HG03196 (cell line): Measurements from ENCODE around the gene MAN1A1.

Experiments
- ATAC-seq: cut with Tn5 transposase; IDR thresholded peaks from one replicate; pipeline ENCODE4 v1.9.1; 2021; ENCODE audit not compliant: unreplicated experiment

MAN1A1 gene

GRCh38 chr6:119346936-119347335 is 2.6 kb downstream of the MAN1A1 start:
- ATAC-seq = no peak

- ATAC-seq = no peak
Observed at GRCh38 chr6:119346450-119346849, 3.1 kb downstream of the MAN1A1 start.

GRCh38 chr6:119345114-119345513 is 4.4 kb downstream of the MAN1A1 start:
- ATAC-seq = no peak

- ATAC-seq = no peak
Observed at GRCh38 chr6:119344306-119344705, 5.3 kb downstream of the MAN1A1 start.

GRCh38 chr6:119343573-119344146 is 5.9 kb downstream of the MAN1A1 start:
- ATAC-seq = no peak

GRCh38 chr6:119343167-119343566 is 6.4 kb downstream of the MAN1A1 start:
- ATAC-seq = no peak

GRCh38 chr6:119342430-119342829 is 7.1 kb downstream of the MAN1A1 start:
- ATAC-seq = no peak

GRCh38 chr6:119340796-119341487 is 8.6 kb downstream of the MAN1A1 start:
- ATAC-seq = no peak

GRCh38 chr6:119339941-119340456 is 9.6 kb downstream of the MAN1A1 start:
- no peak for ATAC-seq

GRCh38 chr6:119337762-119338161 is 11.8 kb downstream of the MAN1A1 start:
- no peak for ATAC-seq

- ATAC-seq = no peak
Observed at GRCh38 chr6:119337252-119337651, 12.3 kb downstream of the MAN1A1 start.

GRCh38 chr6:119334535-119335264 is 14.9 kb downstream of the MAN1A1 start:
- no peak for ATAC-seq

- no peak for ATAC-seq
Observed at GRCh38 chr6:119333707-119334295, 15.8 kb downstream of the MAN1A1 start.

- no peak for ATAC-seq
Observed at GRCh38 chr6:119333063-119333609, 16.4 kb downstream of the MAN1A1 start.

GRCh38 chr6:119331663-119332286 is 17.8 kb downstream of the MAN1A1 start:
- no peak for ATAC-seq

- no peak for ATAC-seq
Observed at GRCh38 chr6:119330520-119331113, 18.9 kb downstream of the MAN1A1 start.

GRCh38 chr6:119329794-119330180 is 19.8 kb downstream of the MAN1A1 start:
- ATAC-seq = no peak

GRCh38 chr6:119328892-119329793 is 20.4 kb downstream of the MAN1A1 start:
- no peak for ATAC-seq

- ATAC-seq = no peak
Observed at GRCh38 chr6:119328254-119328653, 21.3 kb downstream of the MAN1A1 start.
